Adrenal gland (tissue), 12 donors: ENCODE measurements around the gene DSG2. TPM values are rescaled to one million over a fixed set of nuclear protein-coding genes. Genes with fewer than 3 reads are reported as not detected.
"Not testable (repeated sequence)": the region's sequence is repeated elsewhere in the genome, so short reads cannot be mapped to it uniquely, and the experiment has no call there.

Experiments
- DNase-seq, 7 donors: peaks; one replicate each; pipeline ENCODE4 v3.0.0-alpha.2; 2019 to 2020
- H3K27ac ChIP-seq, 5 donors: fragments of 200-600 bp; sonication (generic) in 4 of 5; 1 replicate in 3 of 5; 2 replicates in 2 of 5; pipeline versions ENCODE4 v1.5.1 to v1.8.0; 2016 to 2020; ENCODE audit warnings: mild to moderate bottlenecking in 1 of 5
- H3K27me3 ChIP-seq: fragments of 200-600 bp; 2 replicates; pipeline ENCODE4 v1.8.0; 2021
- H3K36me3 ChIP-seq, 2 donors: fragments of 200-600 bp; replicated peaks in 1 of 2; 1 replicate in 1 of 2; 2 replicates in 1 of 2; pipeline versions ENCODE4 v1.5.1 to v1.8.0; 2018 to 2022
- H3K4me1 ChIP-seq, 2 donors: fragments of 200-600 bp; replicated peaks in 1 of 2; 1 replicate in 1 of 2; 2 replicates in 1 of 2; pipeline versions ENCODE4 v1.5.1 to v1.8.0; 2018 to 2021
- H3K4me3 ChIP-seq, 4 donors: fragments of 200-600 bp; sonication (generic) in 3 of 4; one replicate each; pipeline ENCODE4 v1.5.1; 2016 to 2018
- H3K9me3 ChIP-seq, 3 donors: fragments of 200-600 bp; sonication (generic) in 1 of 3; replicated peaks in 1 of 3; 1 replicate in 2 of 3; 2 replicates in 1 of 3; pipeline versions ENCODE4 v1.5.1 to v1.8.0; 2016 to 2021
- POLR2A ChIP-seq, 2 donors: fragments of 450-650 bp; IDR thresholded peaks; one replicate each; pipeline ENCODE4 v1.6.1; 2017; ENCODE audit warnings: antibody characterized with exemption in 2 of 2, mild to moderate bottlenecking in 2 of 2, moderate library complexity in 1 of 2
- WGBS, 4 donors: extraction: QIAGEN DNeasy Blood & Tissue Kit in 2 of 4; methylation state at CpG; one replicate each; pipeline versions ENCODE4 v1.1.5 to v1.1.7; 2013 to 2017; 5-methylcytosine and 5-hydroxymethylcytosine counted together
- intact Hi-C, 2 donors: fragments of 100-400 bp; cut with DNase I; formaldehyde crosslinking; loops; one replicate each; pipeline versions ENCODE4 v1.14.1 to v1.15.0; 2022 to 2023
- polyA plus RNA-seq, 3 donors: library from polyadenylated mRNA; stranded (reverse); fragments of 200-250 nt in 2 of 3; fragments of 350-450 nt in 1 of 3; fragmentation: Illumina TruSeq in 1 of 3; extraction: RNeasy Lipid Tissue Mini Kit (QIAGEN cat#74804) in 1 of 3; gene quantifications; one replicate each; pipeline ENCODE4 v1.2.3, GENCODE V29; 2013 to 2014
- total RNA-seq, 9 donors: library from RNA; depleted of rRNA in 4 of 9; stranded (reverse); fragments of >200 nt in 4 of 9; fragments of 120-200 nt in 1 of 9; fragmentation: NEBNext Ultra II Directional in 1 of 9; extraction: Animal tissue kit (Norgen Biotek cat#: 25700) in 1 of 9; gene quantifications; one replicate each; pipeline versions ENCODE4 v1.1.0 to v1.2.4, GENCODE V29; 2013 to 2023
- TF ChIP-seq, protein P1 (sequence below), 6 experiments: fragments of 450-650 bp in 4 of 6; fragments of 200-600 bp in 2 of 6; sonication (generic) in 1 of 6; IDR thresholded peaks; 1 replicate in 5 of 6; 2 replicates in 1 of 6; pipeline versions ENCODE4 v1.5.1 to v1.8.0; 2016 to 2021; ENCODE audit warnings: antibody characterized with exemption in 6 of 6, mild to moderate bottlenecking in 2 of 6, moderate library complexity in 1 of 6
- donor health status: healthy with polysubstance abuse.
- donor health status: Bipolar disorder and iron deficiency.
- donor health status: DM: yes; HTN: yes; CAD: no.
- donor health status: DM: no; HTN: no; CAD: no.
- donor health status: DM: no; HTN: no; CAD: no.
- donor health status: DM: yes; HTN: yes; CAD: no.

The DSG2 gene
- total and polyA plus RNA-seq, 12 donors: 0.32 to 6.8 (median 2.1) TPM

GRCh38 chr18:31493941-31494340 lies 4.0 kb upstream of the DSG2 start:
- H3K4me3 ChIP-seq: no peak overlapping the region
- no peaks in the 10 kb centered on the region for H3K36me3 ChIP-seq
- no peak for DNase-seq
- H3K4me1 ChIP-seq: peaks cover 8% of the 10 kb centered on the region in 2 donors
- intact Hi-C loops: no loop called here
- TF ChIP-seq, protein P1, sequence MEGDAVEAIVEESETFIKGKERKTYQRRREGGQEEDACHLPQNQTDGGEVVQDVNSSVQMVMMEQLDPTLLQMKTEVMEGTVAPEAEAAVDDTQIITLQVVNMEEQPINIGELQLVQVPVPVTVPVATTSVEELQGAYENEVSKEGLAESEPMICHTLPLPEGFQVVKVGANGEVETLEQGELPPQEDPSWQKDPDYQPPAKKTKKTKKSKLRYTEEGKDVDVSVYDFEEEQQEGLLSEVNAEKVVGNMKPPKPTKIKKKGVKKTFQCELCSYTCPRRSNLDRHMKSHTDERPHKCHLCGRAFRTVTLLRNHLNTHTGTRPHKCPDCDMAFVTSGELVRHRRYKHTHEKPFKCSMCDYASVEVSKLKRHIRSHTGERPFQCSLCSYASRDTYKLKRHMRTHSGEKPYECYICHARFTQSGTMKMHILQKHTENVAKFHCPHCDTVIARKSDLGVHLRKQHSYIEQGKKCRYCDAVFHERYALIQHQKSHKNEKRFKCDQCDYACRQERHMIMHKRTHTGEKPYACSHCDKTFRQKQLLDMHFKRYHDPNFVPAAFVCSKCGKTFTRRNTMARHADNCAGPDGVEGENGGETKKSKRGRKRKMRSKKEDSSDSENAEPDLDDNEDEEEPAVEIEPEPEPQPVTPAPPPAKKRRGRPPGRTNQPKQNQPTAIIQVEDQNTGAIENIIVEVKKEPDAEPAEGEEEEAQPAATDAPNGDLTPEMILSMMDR (IDR thresholded peaks at IDR 0.05): no peak
- TF ChIP-seq POLR2A (IDR thresholded peaks at IDR 0.05): no peak
- H3K9me3 ChIP-seq: no peaks in the 10 kb centered on the region
- no peak overlapping the region for H3K27ac ChIP-seq
- no peaks in the 10 kb centered on the region for H3K27me3 ChIP-seq

- intact Hi-C loops, H3K36me3 ChIP-seq, H3K4me3 ChIP-seq, DNase-seq, H3K4me1 ChIP-seq, H3K27me3 ChIP-seq, H3K9me3 ChIP-seq, H3K27ac ChIP-seq: not testable (repeated sequence)
- WGBS, 4 donors: 59 to 93% (median 75%) methylated on average over 2 of the region's 2 CpGs
Observed at GRCh38 chr18:31494705-31495244, 3.2 kb upstream of the DSG2 start.

GRCh38 chr18:31497404-31497835 lies 557 bp upstream of the DSG2 start:
- no peaks in the 10 kb centered on the region for H3K27me3 ChIP-seq
- H3K4me1 ChIP-seq: peaks cover 8% of the 10 kb centered on the region in 2 donors
- TF ChIP-seq, protein P1 (IDR thresholded peaks at IDR 0.05): no peak
- no peak for TF ChIP-seq POLR2A (IDR thresholded peaks at IDR 0.05)
- DNase-seq: peak in 1 of 7 donors; percentile 10
- intact Hi-C loops: no loop called here
- no peaks in the 10 kb centered on the region for H3K9me3 ChIP-seq
- WGBS, 4 donors: 25 to 56% (median 30%) methylated on average over 8 to 25 of the region's 25 CpGs
- no peaks in the 10 kb centered on the region for H3K36me3 ChIP-seq
- H3K27ac ChIP-seq: no peak overlapping the region
- H3K4me3 ChIP-seq: peak overlapping the region in 3 of 4 donors; percentile 4 to 55 (median 7)

- Histone ChIP-seq H3K4me1 (peaks cover 8% of the 10 kb centered on the region in 2 donors), H3K36me3 (no peaks in the 10 kb centered on the region), H3K9me3 (no peaks in the 10 kb centered on the region), H3K27me3 (no peaks in the 10 kb centered on the region), H3K4me3 (peak overlapping the region in 3 of 4 donors; percentile 4 to 55 (median 7)), H3K27ac (no peak overlapping the region)
- intact Hi-C loops: no loop called here
- no peak for DNase-seq
- 22 to 23% (median 22%) methylated on average over 21 to 22 of the region's 22 CpGs for WGBS, 4 donors
- TF ChIP-seq POLR2A (IDR thresholded peaks at IDR 0.05): no peak
- TF ChIP-seq, protein P1 (IDR thresholded peaks at IDR 0.05): no peak
Observed at GRCh38 chr18:31498574-31499524, 872 bp downstream of the DSG2 start.
